Inflammatory macrophage (primary cell): Measurements from ENCODE around the gene NTF3.

Source experiments
- DNase-seq, 2 donors: peaks; one replicate each; pipeline ENCODE4 v3.0.0-alpha.2; 2020 to 2022

The NTF3 gene

DNA sequence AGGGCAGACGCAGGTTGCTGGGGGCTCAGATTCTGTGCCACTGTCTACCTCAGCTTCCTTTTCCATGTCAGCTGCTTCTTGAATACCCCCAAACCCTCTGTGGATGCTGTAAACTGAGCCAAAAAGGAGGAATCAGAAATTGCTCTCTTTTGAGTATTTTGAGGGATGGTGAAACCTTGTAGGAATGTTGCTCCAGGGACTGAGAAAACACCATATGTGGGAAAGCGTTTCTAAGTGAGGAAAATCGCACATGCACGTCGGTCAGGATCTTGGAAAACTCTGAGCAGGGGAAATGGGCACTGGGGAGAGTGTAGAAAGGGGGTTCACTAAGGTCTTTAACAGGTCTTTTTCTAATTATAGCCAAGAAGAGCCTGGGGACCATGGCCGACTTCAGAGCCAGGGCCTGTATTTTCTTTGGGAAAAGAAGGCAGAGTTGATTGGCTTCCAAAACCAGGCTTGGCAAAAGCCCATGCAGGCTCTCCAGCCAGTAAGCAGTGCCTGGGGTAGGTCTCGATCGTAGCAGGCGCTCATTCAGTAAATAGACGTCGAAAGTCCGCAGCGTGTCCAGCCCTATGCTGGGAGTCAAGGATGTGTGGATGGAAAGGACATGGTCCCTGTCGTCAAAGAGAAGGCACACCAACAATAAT, 58.0 kb downstream of the NTF3 start:
- no peak for DNase-seq

DNA sequence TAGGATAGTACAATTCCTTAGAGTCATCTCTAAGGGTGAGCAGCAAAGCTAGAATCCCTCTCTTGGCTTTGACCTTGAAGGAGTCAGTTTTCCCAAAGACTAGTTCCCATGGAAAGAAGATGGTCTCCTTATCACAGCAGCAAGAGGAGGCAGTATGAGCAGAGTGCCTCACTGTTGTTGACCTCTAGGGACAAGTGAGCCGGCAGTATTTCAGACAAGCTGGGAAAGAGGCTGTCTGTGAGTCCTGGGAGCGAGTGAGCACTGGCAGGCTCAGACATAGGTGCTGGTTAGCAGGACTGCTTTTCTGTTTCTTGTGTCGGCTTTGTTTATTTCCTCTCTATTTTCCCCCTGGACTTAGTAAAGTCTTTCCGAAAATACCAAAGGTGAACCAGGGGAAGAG, 60.7 kb downstream of the NTF3 start:
- no peak for DNase-seq

DNA sequence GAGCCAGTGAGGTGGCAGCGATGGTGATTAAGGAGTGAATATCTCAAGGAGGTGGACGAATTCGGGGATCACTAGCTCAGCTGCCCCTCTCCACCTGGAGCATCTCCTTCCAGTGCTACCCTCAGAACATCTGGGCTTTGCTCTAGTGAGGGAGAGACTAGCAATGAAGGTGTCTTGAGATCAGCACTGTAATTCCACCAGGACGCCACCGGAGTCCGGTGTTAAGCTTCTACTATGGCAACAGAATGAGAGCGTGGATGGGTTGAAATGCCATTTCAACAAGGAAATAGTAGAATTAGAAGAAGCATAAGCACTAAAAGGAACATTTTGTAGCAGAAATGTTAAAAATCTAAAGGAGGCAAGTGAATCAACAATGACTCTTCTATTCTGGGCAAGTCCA, 61.1 kb downstream of the NTF3 start:
- no peak for DNase-seq

DNA sequence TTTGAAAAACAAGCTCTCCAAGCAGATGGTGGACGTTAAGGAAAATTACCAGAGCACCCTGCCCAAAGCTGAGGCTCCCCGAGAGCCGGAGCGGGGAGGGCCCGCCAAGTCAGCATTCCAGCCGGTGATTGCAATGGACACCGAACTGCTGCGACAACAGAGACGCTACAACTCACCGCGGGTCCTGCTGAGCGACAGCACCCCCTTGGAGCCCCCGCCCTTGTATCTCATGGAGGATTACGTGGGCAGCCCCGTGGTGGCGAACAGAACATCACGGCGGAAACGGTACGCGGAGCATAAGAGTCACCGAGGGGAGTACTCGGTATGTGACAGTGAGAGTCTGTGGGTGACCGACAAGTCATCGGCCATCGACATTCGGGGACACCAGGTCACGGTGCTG, 62.4 kb downstream of the NTF3 start:
- no peak for DNase-seq

GRCh38 chr12:5497329-5498053, 65.6 kb downstream of the NTF3 start:
- no peak for DNase-seq

GRCh38 chr12:5498076-5498475, 66.2 kb downstream of the NTF3 start:
- no peak for DNase-seq

GRCh38 chr12:5498806-5499205, 66.9 kb downstream of the NTF3 start:
- no peak for DNase-seq

DNA sequence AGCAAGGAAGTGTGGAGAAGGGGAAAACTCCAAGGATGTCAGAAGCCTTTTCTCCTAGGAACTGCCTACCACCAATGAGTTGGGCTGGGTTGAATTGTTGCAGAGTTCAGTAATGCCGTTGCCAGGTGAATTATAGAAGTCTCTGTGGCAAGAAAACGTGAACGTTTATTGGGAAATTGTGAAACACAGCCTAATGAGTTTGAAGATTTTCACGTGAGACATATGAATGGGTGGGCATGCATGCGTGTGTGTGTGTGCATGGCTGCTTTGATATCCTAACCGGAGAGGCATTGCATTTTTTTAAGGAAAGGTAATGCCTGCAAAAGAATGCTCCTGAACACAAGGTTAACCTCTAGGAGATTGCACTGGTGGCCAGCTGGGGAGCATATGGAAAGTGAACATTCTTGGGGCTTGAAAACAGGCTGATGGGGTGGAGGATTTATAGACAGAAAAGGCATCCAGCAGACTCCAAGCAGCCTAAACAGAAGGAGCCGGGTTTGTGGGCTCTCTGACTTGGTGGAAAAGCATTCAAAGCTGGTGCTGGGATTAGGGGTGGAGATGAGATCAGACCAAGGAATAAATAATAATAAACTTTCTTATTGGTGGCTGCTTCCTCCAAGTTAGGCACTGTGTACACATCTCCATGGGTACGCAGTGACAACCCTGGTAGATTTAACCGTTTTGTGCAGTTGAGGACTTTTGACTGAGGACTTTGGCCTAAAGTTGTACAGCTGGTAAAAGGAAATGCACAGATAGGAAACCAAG, 67.8 kb downstream of the NTF3 start:
- no peak for DNase-seq

GRCh38 chr12:5500331-5500659, 68.4 kb downstream of the NTF3 start:
- no peak for DNase-seq

- no peak for DNase-seq
Measured at GRCh38 chr12:5503774-5504173, 71.9 kb downstream of the NTF3 start.

GRCh38 chr12:5505116-5505515, 73.2 kb downstream of the NTF3 start:
- DNase-seq: no peak

DNA sequence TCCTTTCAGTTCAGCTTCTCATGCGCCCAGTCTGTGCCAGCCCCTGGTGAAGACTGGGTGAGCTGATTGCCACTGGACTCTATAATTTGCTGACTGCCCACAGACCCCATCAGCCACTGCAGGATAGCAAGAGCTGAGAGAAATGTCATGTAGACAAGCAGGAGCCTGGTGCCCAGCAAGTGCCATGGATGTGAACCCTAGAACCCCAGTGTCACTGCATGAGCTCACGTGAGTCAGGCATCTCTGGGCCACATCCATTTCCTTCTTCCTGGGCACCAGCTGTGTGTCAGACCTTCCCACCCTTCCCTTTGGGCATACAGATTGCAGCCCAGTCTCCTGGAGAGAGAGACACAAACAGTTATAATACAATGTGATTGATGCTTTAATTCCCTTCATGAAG, 73.8 kb downstream of the NTF3 start:
- no peak for DNase-seq

DNA sequence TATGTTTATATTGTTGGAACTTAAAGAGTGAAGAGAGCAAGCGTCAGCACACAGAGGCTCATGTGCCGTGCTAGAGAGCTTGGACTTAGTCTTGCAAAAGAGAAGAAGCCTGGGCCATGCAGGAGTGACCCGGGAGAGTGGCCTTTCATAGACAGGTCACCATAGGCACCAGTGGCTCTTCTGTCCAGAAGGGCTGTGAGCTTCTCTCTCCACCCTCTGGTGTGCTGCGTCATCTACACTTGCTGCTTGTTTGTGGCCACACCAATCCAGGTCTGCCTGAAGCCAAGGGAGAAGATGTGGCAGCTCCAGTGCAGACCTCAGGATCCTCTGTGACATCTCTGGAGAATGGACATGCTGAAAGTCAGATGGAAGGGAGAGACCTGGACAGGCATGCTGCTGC, 74.4 kb downstream of the NTF3 start:
- no peak for DNase-seq

DNA sequence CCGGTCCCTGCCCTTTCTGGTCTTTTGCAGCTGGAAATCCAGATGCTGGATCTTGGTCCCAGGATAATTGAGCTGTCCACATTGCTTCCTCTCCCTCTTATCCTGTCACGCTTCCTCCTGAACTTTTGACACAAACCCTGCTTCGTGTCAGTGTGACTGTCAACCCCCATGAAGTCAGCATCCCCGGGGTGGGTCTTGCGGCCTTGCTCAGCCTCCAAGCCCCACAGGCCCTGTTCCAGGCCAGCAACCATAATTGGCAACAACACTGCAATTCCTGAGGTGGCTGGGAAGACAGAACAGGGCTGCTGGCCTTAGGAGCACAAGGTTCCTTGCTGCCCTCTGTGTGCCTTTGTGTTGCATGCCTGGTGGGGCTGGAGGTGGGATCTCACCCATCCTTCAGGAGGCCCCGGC, 74.9 kb downstream of the NTF3 start:
- DNase-seq: no peak

DNA sequence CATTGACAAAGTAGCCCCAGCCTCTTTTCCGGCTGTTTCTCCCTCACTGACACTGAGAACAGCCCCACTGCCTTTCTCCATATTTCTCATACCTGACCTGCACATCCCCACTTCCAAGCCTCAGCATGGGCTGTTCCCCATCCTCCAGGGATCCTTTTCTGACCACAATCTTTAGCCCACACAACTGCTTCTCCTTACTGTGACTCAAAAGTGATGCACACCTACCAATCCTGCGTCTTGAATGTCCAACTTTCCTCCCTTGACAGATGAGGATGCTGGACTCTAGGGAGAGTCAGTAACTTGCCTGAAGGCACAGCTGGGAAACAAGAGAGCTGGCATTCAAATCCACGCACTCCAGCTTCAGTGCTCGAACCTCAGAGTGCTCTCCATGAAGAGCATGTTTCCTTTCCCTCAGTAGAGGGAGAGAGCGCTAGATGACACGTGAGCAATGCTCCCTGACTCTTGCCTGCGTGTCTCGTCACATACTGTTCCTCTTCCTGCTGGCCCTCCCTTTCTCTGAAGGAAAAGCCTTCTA, 75.6 kb downstream of the NTF3 start:
- no peak for DNase-seq

- no peak for DNase-seq
Measured at GRCh38 chr12:5507944-5508343, 76.0 kb downstream of the NTF3 start.

DNA sequence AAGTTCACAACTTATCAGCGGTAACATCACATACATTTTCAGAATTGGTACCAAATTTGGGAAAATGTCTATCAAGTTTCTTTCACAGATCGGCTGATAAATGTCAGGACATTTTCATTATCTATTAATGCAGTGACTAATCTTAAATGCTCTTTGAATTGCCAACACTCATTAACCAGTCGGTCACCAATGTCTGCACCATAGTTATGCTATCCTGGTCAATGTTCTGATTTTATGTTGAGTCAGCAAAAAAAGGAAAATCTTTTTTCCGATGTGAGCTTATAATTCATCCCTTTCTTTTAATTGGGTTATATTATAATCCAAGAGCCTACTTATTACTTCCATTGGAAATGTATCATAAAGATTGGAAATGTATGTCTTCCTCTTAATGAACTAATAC, 77.2 kb downstream of the NTF3 start:
- no peak for DNase-seq

DNA sequence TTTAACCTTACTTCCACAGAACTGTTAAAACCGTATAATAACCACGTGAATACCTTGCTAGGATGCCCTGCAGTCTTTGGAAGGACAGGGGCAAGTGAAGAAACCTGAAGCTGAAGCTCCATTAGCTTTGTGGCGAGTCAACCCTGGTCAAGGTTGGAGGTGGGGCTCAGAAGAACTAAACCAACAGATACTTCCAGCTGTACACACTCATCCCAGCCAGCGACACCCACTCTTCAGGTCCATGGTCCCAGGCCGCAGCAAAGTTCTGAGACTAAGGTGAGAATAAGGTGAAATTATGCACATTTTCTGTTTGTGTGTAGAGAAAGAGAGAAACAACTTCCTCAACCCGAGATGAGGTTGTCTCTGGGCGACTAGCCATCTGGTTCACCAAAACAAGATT, 77.6 kb downstream of the NTF3 start:
- DNase-seq: no peak

- DNase-seq: no peak
Measured at GRCh38 chr12:5510251-5510805, 78.4 kb downstream of the NTF3 start.

GRCh38 chr12:5511256-5511643, 79.3 kb downstream of the NTF3 start:
- DNase-seq: no peak

GRCh38 chr12:5511644-5512600, 80.0 kb downstream of the NTF3 start:
- DNase-seq: peak in 1 of 2 donors; percentile 29

DNA sequence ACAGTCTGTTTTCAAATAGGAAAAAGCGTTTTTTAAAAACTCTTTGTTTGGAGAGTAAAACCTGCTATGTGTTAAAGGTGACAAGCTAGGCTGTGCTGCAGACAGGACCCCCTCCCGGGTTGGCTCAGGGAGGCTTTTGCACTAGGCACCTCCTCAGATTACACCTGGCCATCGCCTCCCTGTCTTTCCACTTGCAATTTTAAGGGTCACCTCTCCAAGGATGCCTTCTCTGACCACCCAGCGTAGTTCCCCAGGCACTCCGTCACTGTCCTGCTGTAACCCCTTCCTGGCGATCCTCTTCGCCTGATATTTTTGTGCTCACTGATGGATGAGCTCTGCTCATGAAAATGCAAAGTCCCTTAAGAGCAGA, 80.7 kb downstream of the NTF3 start:
- DNase-seq: no peak
